ENCODE data around the gene RAB8B. TPM values are rescaled to one million over a fixed set of nuclear protein-coding genes. Genes with fewer than 3 reads are reported as not detected.

The RAB8B gene
- total RNA-seq, 4 donors from 2014 or later, result 18.7 to 41.0 (median 35.5) TPM

DNA sequence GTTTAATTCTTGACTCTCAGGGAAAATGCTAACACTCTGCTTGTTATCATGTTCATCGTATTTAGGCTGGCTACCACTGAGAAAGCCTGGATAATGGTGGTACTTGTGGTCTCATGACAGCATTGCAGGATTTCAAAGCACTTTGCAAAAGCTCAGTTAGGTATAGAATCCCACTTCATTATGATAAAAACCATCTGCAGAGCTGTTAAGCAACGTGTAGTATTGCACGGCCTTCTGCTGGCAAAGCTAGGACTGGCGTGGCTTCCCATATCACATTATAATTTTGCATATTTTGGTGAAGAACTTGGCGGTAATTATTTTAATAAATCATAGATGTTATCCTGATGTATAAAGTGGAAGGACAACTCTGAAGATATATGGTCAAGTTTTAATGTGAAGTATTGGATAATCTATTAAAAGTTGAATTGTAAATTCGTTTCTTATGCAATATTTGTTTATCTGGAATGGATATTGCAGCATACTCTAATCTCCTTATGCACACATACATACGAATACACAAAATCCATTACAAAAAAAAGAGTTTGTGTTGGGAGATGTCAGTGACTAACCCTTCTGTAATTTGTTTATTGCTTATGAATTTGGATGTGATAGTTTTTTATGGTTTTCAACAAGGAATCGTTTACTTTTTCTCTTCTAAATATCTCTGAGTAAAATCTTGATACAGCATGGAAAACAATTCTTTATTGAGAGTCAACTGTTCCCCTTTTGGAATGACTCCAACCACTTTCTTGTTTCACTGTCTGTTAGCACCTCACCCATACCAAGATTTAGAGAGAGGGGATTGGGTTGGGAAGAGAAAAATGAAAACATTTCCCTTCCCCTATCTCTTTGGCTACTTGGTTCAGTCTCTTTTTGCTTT is 9.2 kb downstream of the RAB8B start:
- H3K27me3 ChIP-seq, result no peaks in the 10 kb centered on the region
- H3K27ac ChIP-seq (replicated peaks in 1 of 4), result no peak overlapping the region
- WGBS, result 73% methylated on average over 8 of the region's 8 CpGs
- H3K4me3 ChIP-seq, result no peak overlapping the region
- no peaks in the 10 kb centered on the region for H3K36me3 ChIP-seq
- DNase-seq (ENCODE audit: extremely low spot score), result no peak
- TF ChIP-seq, protein P1, sequence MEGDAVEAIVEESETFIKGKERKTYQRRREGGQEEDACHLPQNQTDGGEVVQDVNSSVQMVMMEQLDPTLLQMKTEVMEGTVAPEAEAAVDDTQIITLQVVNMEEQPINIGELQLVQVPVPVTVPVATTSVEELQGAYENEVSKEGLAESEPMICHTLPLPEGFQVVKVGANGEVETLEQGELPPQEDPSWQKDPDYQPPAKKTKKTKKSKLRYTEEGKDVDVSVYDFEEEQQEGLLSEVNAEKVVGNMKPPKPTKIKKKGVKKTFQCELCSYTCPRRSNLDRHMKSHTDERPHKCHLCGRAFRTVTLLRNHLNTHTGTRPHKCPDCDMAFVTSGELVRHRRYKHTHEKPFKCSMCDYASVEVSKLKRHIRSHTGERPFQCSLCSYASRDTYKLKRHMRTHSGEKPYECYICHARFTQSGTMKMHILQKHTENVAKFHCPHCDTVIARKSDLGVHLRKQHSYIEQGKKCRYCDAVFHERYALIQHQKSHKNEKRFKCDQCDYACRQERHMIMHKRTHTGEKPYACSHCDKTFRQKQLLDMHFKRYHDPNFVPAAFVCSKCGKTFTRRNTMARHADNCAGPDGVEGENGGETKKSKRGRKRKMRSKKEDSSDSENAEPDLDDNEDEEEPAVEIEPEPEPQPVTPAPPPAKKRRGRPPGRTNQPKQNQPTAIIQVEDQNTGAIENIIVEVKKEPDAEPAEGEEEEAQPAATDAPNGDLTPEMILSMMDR (IDR thresholded peaks at IDR 0.05), result no peak
- TF ChIP-seq POLR2A (IDR thresholded peaks at IDR 0.05; ENCODE audit: low read depth), result no peak
- TF ChIP-seq EP300 (IDR thresholded peaks at IDR 0.05), result no peak
- TF ChIP-seq POLR2AphosphoS5 (IDR thresholded peaks at IDR 0.05), result no peak
- no peaks in the 10 kb centered on the region for H3K9me3 ChIP-seq
- intact Hi-C loops (cut with DNase I), result loop anchor here (5.0 kb wide), 1 partner anchor 44 kb away; no protein-coding TSS in a partner anchor
- peaks cover 27 to 63% (median 50%) of the 10 kb centered on the region in 4 donors for H3K4me1 ChIP-seq

DNA sequence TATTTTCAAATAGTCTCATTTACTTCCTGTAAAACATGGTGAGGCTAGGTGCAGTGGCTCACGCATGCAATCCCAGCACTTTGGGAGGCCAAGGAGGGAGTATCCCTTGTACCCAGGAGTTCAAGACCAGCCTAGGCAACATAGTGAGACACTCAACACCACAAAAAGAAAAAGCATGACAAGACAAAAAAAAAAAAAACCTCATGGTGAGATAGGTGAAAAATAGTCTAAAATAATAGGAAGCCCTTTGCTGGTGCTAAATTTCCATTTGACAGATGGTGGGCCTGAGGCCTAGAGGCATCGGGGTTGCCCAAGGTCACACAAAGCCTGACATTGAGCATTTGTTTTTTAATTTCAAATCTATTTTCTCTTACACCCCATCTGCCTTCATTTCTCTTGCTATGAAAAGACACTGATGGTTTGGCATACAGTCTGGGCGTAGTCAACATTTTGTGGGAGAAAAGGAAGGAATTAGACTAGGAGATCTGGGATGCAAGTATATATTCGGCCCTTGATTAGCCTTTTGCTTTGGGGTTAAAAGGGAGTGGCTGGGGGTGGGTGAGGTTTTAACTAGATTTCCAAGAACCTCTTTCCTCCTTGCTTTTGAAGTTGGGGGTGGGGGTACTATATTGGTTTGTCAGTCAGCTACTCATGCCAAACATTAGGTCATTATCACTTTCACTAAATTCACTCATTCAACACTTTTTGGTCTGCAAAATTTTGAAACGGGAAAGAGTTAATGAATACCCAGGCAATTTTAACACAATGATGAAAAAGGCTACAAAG is 11.3 kb downstream of the RAB8B start:
- intact Hi-C loops (cut with DNase I), result no loop called here
- no peak for DNase-seq (ENCODE audit: extremely low spot score)
- H3K9me3 ChIP-seq, result no peaks in the 10 kb centered on the region
- H3K27me3 ChIP-seq, result no peaks in the 10 kb centered on the region
- 92% methylated on average over 5 of the region's 5 CpGs for WGBS
- H3K36me3 ChIP-seq, result no peaks in the 10 kb centered on the region
- no peak overlapping the region for H3K27ac ChIP-seq (replicated peaks in 1 of 4)
- TF ChIP-seq POLR2A (IDR thresholded peaks at IDR 0.05; ENCODE audit: low read depth) (no peak), EP300 (IDR thresholded peaks at IDR 0.05) (no peak), POLR2AphosphoS5 (IDR thresholded peaks at IDR 0.05) (no peak)
- TF ChIP-seq, protein P1 (IDR thresholded peaks at IDR 0.05), result no peak
- H3K4me1 ChIP-seq, result peaks cover 8 to 46% (median 32%) of the 10 kb centered on the region in 4 donors
- no peak overlapping the region for H3K4me3 ChIP-seq

DNA sequence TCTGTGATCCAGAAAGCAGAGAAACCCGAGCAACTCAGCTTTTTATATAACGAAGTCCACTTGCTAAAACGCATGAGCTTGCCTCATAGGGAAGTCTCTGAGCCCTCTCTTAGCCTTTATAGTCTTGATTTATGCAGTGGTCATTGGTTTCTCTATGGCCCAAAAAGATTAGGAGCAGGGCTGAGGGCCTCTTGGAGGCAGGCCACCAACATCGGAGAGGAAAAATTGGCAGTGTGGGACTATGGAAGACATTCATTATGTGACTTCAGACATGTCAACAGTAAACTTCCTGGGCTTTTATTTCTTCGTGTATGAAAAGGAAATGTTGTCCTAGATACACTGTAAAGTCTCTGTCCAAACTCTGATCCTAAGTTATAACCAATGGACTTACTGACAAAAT is 13.5 kb downstream of the RAB8B start:
- 64% methylated on average over 5 of the region's 5 CpGs for WGBS

DNA sequence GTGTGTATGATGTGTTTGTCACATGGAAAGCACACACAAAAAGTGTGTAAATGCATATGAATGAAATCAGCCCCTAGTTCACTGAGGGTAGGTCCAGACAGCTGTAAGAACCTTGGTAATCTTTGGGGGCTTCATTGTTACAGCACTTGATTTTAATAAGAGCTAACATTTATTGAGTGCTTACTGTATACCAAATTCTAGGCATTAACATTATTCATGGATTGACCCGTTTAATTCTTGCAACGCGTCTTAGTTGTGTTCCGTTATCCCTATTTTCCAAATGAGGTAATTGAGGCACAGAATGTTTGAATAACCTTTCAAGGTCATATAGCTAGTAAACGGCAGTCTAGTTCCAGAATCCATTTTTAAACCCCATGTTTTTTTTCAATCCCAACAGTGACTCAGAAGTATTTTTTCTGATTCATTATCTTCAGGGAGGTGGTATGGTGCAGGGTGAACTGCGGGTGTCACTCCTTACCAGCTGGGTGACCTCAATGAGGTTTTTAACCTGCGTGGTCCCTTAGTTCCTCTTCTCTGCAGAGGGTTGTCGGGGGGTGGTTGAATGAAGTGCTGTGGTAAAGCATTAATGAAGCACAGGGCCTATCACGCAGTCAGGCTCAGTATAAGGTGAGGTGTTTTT is 14.2 kb downstream of the RAB8B start:
- Histone ChIP-seq H3K36me3 (no peaks in the 10 kb centered on the region), H3K9me3 (no peaks in the 10 kb centered on the region), H3K4me1 (peaks cover 0 to 31% (median 14%) of the 10 kb centered on the region in 4 donors), H3K27ac (replicated peaks in 1 of 4) (no peak overlapping the region), H3K4me3 (no peak overlapping the region), H3K27me3 (no peaks in the 10 kb centered on the region)
- intact Hi-C loops (cut with DNase I), result no loop called here
- WGBS, result 93% methylated on average over 9 of the region's 9 CpGs
- TF ChIP-seq EP300 (IDR thresholded peaks at IDR 0.05) (no peak), POLR2AphosphoS5 (IDR thresholded peaks at IDR 0.05) (no peak), POLR2A (IDR thresholded peaks at IDR 0.05; ENCODE audit: low read depth) (no peak)
- TF ChIP-seq, protein P1 (IDR thresholded peaks at IDR 0.05), result no peak
- no peak for DNase-seq (ENCODE audit: extremely low spot score)

More for the DNA sequence above, 13.5 kb downstream of the RAB8B start:
- Histone ChIP-seq H3K4me3 (no peak overlapping the region), H3K36me3 (no peaks in the 10 kb centered on the region), H3K4me1 (peaks cover 5 to 38% (median 20%) of the 10 kb centered on the region in 4 donors), H3K27me3 (no peaks in the 10 kb centered on the region), H3K27ac (replicated peaks in 1 of 4) (no peak overlapping the region), H3K9me3 (no peaks in the 10 kb centered on the region)
- TF ChIP-seq, protein P1 (IDR thresholded peaks at IDR 0.05), result no peak
- TF ChIP-seq POLR2A (IDR thresholded peaks at IDR 0.05; ENCODE audit: low read depth), result no peak
- intact Hi-C loops (cut with DNase I), result no loop called here
- no peak for DNase-seq (ENCODE audit: extremely low spot score)
